ENCODE results near the gene CES1.

GRCh38 chr16:55868980-55869379, 36.1 kb upstream of the CES1 start:
- TF ChIP-seq EZH2 (IDR thresholded peaks at IDR 0.05; ENCODE audit: borderline replicate concordance, low read length) (no peak), CTCF (IDR thresholded peaks at IDR 0.05; ENCODE audit: low read length) (no peak)

Data from OCI-LY1 (cell line).